ENCODE data around the gene TMEM120B.
A peak's percentile ranks its signal among the peaks of the same experiment; 100 is the strongest.

TMEM120B gene

DNA sequence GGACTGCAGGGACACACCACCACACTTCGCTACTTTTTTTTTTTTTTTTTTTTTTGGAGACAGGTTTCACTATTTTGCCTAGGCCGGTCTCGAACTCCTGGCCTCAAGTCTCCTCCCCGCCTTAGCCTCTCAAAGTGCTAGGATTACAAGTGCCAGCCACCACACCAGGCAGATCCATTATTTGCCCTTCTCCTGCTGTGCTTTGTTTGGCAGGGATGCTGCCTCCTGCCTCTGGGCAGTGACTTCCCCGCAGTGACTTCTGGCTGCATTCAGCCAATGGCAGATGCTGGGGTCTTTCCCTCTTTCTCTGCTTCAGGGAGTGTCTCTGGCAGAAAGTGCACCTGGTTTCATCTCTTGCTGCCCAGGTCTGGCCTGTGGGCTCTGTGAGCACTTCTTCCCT, 36.4 kb upstream of the TMEM120B start:
- Histone ChIP-seq H3K4me3 (ENCODE audit: low read depth, low read length) (no peak overlapping the region), H3K27ac (ENCODE audit: extremely low read depth, low read depth, low read length) (no peak overlapping the region), H3K4me1 (ENCODE audit: control insufficient read depth, insufficient read depth, low read length) (0 out of 2 replicates have a peak, but pooled peaks cover 2% of the 10 kb centered on the region), H3K36me3 (ENCODE audit: control insufficient read depth in 2 of 2, insufficient read depth in 1 of 2, low read length in 2 of 2) (no peaks in the 10 kb centered on the region), H3K9me3 (ENCODE audit: control insufficient read depth, insufficient read depth, low read depth, low read length) (no peaks in the 10 kb centered on the region)
- TF ChIP-seq EGR2 (tag by site-specific recombination; IDR thresholded peaks at IDR 0.05; ENCODE audit: low read depth) (no peak), ZIC2 (tag by site-specific recombination; IDR thresholded peaks at IDR 0.05) (peak; percentile 77), ZNF626 (tag by site-specific recombination; IDR thresholded peaks at IDR 0.05) (no peak), ZNF404 (tag by site-specific recombination; IDR thresholded peaks at IDR 0.05) (no peak)
- CTCF ChIA-PET = interaction anchor here (13.8 kb wide), 1 partner anchor 124 kb away, joined by 121 read pairs; no protein-coding TSS in a partner anchor
- POLR2A ChIA-PET = no interaction called here

DNA sequence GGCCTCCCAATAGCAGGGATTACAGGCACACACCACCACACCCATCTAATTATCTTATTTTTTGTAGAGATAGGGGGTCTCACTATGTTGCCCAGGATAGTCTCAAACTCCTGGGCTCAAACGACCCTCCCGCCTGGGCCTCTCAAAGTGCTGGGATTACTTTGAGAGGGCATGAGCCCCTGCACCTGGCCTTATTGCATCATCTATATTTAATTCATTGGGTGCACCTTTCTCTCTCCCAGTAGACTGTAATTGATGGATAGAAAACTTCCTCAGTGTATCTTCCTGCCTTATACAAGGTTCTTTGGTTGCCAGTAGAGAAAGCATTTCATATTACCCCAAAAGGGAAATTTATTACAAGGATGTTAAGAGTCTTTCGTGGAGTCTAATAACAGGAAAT, 34.2 kb upstream of the TMEM120B start:
- H3K27ac ChIP-seq (ENCODE audit: extremely low read depth, low read depth, low read length) = no peak overlapping the region
- no peaks in the 10 kb centered on the region for H3K4me1 ChIP-seq (ENCODE audit: control insufficient read depth, insufficient read depth, low read length)
- no peaks in the 10 kb centered on the region for H3K36me3 ChIP-seq (ENCODE audit: control insufficient read depth in 2 of 2, insufficient read depth in 1 of 2, low read length in 2 of 2)
- CTCF ChIA-PET = interaction anchor here (0.6 to 13.8 kb wide), 5 partner anchors 9 to 343 kb away, joined by 3 to 121 read pairs (median 3); partner anchors contain the start of gene MORN3
- H3K9me3 ChIP-seq (ENCODE audit: control insufficient read depth, insufficient read depth, low read depth, low read length) = no peaks in the 10 kb centered on the region
- POLR2A ChIA-PET = no interaction called here
- H3K4me3 ChIP-seq (ENCODE audit: low read depth, low read length) = no peak overlapping the region
- TF ChIP-seq, protein P1, sequence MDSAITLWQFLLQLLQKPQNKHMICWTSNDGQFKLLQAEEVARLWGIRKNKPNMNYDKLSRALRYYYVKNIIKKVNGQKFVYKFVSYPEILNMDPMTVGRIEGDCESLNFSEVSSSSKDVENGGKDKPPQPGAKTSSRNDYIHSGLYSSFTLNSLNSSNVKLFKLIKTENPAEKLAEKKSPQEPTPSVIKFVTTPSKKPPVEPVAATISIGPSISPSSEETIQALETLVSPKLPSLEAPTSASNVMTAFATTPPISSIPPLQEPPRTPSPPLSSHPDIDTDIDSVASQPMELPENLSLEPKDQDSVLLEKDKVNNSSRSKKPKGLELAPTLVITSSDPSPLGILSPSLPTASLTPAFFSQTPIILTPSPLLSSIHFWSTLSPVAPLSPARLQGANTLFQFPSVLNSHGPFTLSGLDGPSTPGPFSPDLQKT (IDR thresholded peaks at IDR 0.05; ENCODE audit: borderline replicate concordance, low read depth, low read length) = no peak
- TF ChIP-seq ZNF274 (IDR thresholded peaks at IDR 0.05; ENCODE audit: low read length) (no peak), ZNF274 (tag by site-specific recombination; IDR thresholded peaks at IDR 0.05; ENCODE audit: borderline replicate concordance) (no peak), ZBTB1 (tag by site-specific recombination; IDR thresholded peaks at IDR 0.05) (no peak), ZSCAN23 (tag by site-specific recombination; IDR thresholded peaks at IDR 0.05) (no peak), ZNF292 (tag by site-specific recombination; IDR thresholded peaks at IDR 0.05; ENCODE audit: borderline replicate concordance, low read depth) (no peak), ZXDB (tag by site-specific recombination; IDR thresholded peaks at IDR 0.05) (no peak), ZNF792 (tag by site-specific recombination; IDR thresholded peaks at IDR 0.05) (no peak), ZNF114 (tag by site-specific recombination; IDR thresholded peaks at IDR 0.05) (no peak), ZNF660 (tag by site-specific recombination; IDR thresholded peaks at IDR 0.05) (no peak)
- TF ChIP-seq, protein P2, sequence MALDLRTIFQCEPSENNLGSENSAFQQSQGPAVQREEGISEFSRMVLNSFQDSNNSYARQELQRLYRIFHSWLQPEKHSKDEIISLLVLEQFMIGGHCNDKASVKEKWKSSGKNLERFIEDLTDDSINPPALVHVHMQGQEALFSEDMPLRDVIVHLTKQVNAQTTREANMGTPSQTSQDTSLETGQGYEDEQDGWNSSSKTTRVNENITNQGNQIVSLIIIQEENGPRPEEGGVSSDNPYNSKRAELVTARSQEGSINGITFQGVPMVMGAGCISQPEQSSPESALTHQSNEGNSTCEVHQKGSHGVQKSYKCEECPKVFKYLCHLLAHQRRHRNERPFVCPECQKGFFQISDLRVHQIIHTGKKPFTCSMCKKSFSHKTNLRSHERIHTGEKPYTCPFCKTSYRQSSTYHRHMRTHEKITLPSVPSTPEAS (tag by site-specific recombination; IDR thresholded peaks at IDR 0.05) = no peak
- TF ChIP-seq, protein P3, sequence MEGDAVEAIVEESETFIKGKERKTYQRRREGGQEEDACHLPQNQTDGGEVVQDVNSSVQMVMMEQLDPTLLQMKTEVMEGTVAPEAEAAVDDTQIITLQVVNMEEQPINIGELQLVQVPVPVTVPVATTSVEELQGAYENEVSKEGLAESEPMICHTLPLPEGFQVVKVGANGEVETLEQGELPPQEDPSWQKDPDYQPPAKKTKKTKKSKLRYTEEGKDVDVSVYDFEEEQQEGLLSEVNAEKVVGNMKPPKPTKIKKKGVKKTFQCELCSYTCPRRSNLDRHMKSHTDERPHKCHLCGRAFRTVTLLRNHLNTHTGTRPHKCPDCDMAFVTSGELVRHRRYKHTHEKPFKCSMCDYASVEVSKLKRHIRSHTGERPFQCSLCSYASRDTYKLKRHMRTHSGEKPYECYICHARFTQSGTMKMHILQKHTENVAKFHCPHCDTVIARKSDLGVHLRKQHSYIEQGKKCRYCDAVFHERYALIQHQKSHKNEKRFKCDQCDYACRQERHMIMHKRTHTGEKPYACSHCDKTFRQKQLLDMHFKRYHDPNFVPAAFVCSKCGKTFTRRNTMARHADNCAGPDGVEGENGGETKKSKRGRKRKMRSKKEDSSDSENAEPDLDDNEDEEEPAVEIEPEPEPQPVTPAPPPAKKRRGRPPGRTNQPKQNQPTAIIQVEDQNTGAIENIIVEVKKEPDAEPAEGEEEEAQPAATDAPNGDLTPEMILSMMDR (tag by site-specific recombination; IDR thresholded peaks at IDR 0.05) = no peak
- TF ChIP-seq, protein P4, sequence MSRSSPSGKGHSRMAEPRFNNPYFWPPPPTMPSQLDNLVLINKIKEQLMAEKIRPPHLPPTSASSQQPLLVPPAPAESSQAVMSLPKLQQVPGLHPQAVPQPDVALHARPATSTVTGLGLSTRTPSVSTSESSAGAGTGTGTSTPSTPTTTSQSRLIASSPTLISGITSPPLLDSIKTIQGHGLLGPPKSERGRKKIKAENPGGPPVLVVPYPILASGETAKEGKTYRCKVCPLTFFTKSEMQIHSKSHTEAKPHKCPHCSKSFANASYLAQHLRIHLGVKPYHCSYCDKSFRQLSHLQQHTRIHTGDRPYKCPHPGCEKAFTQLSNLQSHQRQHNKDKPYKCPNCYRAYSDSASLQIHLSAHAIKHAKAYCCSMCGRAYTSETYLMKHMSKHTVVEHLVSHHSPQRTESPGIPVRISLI (tag by site-specific recombination; IDR thresholded peaks at IDR 0.05) = no peak
- TF ChIP-seq, protein P5, sequence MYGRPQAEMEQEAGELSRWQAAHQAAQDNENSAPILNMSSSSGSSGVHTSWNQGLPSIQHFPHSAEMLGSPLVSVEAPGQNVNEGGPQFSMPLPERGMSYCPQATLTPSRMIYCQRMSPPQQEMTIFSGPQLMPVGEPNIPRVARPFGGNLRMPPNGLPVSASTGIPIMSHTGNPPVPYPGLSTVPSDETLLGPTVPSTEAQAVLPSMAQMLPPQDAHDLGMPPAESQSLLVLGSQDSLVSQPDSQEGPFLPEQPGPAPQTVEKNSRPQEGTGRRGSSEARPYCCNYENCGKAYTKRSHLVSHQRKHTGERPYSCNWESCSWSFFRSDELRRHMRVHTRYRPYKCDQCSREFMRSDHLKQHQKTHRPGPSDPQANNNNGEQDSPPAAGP (tag by site-specific recombination; IDR thresholded peaks at IDR 0.05) = no peak
- TF ChIP-seq, protein P6, sequence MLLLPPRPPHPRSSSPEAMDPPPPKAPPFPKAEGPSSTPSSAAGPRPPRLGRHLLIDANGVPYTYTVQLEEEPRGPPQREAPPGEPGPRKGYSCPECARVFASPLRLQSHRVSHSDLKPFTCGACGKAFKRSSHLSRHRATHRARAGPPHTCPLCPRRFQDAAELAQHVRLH (tag by site-specific recombination; IDR thresholded peaks at IDR 0.05) = no peak

Measured in HEK293 (cell line).